DMS 273 treated with DMSO at 0.1 percent for 48 hours (cell line): ENCODE results near the gene RALBP1.

Source experiments
- DNase-seq: peaks from one replicate; lab custom pipeline; 2025; lab: John Stamatoyannopoulos, UW

RALBP1 gene

DNA sequence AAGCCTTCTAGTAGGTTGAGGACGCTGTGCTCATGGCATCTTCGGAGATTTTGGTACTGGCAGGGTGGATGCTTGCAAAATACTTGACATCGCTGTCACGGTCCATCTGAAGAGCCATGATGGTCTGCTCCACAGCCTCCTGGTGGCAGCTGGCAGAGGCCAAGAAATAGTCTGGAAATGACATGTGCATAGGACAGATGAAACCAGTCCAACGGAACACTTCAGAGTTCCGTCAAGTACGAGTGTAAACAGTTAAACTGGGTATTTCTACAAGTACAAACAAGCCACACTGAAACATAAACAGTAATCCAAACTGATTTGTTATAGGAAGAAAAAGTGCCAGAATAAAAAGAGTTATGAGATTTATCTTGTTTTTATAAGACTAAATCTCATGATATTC lies 72.5 kb downstream of the RALBP1 start:
- no peak for DNase-seq

DNA sequence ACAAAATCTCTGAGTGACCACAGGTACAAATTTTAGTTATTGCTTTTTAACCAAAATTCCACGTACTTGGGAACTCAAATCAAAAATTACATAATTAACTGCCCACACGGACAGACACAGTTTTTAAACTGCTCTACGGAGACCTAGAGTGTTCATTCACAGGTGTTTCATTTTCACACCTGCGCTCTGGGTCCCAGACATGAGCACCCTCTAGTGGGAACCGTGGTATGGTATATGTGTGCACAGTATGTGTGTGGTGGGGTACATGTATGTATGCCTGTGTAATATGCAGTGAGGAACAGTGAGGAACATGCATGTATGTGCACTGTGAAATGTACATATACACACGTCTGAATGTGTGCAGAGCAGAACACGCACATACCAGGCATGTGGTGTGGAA lies 74.1 kb downstream of the RALBP1 start:
- no peak for DNase-seq

DNA sequence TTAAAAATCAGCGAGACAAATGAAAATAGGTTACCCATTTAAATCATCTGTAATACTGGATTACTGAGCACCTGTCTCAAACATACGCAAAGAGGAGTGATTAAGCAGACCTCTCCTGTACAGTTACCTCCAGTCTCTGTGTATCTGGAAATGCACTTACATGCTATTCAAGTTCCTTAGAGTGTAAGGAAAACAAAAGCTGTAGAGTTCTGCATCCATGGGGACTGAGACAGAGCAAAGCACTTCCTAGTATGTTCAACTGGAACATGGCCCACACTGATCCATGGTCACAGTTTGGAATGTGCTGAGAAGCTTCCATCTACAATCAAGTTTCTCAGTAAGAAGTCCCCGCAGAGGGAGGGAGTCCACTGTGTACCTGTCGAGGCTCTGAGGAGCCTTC lies 75.1 kb downstream of the RALBP1 start:
- DNase-seq = no peak

DNA sequence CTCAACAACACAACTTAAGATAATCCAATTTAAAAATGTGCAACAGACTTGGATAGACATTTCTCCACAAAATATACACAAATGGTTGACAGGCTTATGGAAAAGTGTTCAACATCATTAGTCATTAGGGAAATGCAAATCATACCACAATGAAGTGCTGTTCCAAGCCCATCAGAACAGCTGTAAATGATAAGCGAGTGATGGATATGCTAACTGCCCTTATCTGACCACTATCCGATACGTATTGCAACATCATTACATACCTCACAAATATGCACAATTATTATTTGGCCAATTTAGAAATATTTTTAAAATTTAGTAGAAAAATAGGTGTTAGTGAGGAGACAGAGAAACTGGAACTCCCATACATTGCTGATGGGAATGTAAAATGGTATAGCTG lies 76.9 kb downstream of the RALBP1 start:
- no peak for DNase-seq

DNA sequence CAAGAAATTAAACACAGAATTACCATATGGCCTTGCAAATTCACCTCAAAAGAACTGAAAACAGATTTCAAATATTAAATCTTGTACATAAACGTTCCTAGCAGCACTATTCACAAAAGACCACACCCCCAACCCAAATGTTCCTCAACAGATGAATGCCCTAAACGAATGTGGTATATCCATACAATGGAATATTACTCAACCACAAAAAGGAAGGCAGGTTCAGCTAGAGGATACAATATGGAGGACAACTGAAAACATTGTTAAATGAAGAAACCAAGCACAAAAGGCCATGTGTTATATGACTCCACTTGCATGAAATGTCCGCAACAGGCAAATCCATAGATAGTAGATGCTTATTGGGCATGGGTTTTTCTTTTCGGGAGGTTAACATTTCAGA lies 77.3 kb downstream of the RALBP1 start:
- DNase-seq = no peak

DNA sequence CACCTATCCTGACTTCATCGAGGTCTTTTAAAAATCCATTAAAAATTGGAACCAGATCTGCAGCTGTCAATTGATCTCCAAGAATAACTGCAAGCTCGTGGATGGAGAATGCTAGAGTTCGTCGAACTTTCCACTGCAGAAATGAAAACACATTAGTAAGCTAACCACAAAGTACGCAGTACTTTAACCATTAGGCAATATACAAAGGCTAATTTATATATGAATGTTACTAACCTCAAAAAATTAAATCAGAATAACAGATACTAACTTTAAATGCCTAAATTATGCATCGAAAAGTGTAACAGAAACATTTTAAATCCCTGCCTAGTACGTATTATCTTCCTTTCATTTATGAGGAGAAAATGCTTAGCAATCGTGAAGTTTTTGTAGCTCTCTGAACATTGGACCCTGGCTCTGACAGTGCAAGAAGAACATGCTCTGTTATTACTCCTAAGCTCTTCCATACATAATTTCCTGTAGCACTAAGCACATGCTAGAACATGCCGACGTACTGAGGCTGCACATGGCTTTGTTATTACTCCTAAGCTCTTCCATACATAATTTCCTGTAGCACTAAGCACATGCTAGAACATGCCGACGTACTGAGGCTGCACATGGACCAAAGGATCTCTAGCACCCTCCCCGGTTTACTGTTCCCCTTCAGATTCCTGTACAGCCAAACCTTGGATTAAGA lies 82.1 kb downstream of the RALBP1 start:
- DNase-seq = no peak

DNA sequence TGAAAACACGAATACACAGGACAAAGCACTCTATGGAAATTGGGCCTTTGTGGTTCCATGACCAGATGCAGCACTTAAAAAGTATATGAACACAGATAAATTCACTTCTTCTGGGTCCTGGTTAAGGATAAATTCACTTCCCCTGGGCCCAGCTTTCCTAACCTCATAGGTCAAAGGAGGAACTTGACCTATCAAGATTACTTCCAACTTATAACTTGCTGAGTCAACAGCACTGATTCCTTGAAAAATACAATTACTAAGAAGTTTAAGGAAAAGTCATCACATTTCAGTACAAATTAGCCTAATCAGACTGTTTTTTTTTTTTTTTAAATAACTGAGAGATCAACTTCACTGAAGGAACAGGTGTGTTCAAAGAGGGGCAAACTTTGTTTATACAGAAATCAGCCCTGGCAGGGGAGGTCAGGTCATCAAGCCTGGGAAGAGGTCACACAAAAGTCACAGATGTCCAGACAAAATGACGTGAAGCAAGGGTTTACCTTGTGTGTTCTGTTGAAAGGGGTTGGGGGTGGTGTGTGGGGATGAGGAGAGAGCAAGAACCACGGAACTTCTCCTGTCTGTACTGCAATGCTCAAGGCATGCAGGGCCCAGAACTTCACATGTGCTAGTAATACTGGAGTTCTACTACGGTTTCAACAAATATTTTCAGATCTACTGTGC lies 83.2 kb downstream of the RALBP1 start:
- DNase-seq = no peak

DNA sequence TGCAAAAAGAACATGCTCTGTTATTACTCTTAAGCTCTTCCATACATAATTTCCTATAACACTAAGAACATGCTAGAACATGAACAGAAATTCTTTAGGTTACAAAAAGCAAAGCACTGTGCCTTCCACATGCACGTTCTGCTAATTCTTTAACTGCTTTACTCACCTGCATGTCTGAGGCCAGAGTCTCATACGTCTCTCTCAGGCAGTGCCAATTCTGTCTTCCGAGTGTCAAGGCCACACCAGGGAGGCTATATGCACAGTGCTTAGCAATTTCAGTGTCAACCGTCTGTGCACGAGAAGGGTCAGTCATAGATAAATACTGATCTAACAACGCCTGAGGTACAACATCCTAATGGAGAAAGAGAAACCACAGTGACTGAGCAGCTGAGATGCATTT lies 83.9 kb downstream of the RALBP1 start:
- DNase-seq = no peak

DNA sequence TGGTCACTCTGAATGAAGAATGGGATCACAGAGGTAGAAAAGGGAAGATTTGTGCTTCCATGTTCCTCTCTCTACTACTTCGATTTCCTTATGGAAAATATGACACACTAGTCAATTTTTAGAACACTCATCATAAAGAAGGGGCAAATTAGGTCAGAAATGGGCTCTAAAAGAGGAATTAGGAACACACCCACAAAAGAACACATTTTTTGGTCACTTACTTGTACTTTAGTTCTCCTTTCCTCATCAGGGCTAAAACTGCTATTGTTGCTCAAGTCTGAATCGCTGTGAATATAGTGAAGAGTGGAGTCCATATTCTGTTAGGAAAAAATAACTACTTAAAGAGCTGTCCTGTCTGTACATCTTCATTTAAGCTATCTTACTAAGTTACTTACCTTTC lies 86.4 kb downstream of the RALBP1 start:
- DNase-seq = no peak

DNA sequence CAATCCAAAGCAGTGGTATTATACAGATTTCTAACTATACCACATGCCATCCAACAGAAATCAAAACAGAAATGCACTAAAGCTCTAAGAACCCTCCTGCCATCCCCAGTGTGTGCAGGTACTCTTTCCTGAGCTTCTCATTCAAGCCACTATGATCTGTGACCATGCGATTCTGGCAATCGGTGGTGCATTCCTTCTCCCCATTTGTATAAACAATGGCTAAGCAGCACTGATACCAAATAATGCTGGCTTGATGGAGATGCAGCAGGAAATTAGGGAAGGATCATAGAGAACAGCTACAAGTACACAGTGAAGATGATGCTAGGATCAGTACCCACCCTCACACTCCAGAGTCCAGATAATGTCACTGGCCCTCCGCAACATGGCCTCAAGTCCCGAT lies 87.3 kb downstream of the RALBP1 start:
- DNase-seq = no peak

DNA sequence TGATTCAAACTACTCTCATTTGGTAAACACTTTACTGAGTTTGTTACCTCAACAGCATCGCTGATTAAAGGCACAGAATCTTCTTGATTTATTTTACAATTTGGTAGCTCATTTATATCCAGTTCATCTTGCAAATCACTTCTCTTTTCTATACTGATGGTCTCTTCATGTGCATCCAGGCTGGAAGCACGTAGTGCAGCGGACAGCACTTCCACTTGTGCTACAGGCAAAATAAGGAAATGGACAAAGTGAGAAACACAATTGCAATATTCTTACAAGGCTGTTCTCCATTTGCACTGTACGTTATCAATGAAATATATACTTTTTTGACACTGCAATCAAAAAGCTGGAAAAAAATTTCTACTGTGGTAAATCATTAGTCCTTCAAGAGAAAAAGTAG lies 88.0 kb downstream of the RALBP1 start:
- DNase-seq = no peak

DNA sequence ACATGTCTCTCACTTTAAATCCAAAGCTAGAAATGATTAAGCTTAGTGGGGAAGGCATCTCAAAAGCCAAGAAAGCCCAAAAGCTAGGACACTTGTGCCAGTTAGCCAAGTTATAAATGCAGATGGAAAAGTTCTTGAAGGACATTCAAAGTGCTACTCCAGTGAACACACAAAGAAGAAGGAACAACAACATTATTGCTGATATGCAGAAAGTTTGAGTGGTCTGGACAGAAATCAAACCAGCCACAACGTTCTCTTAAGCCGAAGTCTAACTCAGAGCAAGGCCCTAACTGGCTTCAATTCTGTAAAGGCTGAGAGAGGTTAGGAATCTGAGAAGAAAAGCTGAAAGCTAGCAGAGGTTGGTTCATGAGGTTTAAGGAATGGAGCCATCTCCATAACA lies 90.1 kb downstream of the RALBP1 start:
- no peak for DNase-seq

DNA sequence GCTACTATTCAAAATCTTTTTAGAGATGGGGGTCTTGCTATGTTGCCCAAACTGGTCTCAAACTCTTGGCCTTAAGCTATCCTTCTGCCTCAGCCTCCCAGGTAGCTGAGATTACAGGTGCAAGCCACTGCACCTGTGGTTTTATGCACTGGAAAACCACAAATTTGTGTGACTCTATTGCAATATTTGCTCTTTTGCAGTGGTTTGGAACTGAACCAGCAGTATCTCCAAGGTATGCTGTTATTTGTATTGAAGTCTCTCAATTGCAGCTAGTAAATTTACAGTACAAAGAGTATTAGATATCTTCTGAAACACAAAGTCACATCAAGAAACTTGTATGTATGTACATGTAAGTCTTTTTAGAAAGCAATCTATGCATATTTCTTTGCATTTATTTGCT lies 92.9 kb downstream of the RALBP1 start:
- no peak for DNase-seq

DNA sequence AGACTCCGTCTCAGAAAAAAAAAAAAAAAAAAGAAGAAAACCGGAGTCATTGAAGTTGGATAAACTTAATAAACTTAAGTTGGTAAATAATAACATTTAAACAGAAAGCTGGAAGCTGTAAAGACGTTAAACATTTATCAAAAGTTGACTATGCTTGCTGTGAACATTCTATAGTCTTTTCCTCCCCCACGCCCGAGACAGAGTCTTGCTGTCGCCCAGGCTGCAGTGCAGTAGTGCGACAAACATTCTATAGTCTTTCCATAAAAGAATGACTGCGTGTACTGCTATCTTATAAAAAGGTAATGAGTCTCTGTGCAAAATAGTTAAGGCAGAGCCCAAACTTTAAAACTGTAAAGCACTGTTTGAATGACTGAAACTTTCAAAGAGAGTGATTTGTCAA lies 93.9 kb downstream of the RALBP1 start:
- no peak for DNase-seq

DNA sequence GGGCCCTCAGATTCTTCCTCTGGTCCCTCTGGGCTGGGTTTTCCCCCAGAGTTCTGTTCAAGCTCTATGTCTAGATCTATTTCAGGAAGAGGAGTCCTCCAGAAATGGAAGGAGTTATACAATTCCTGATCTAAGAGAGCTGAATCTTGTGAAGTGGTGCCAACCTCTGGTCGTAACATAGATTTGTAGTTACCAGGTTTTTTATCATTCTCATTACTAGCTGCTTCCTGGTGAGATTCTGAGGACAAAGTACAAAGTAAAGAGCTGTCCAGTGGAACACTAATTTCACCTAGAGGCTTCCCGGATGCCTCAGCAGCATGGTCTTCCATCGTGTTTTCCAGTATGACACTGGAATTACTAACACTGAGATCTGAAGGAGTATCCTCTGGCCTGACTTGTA lies 94.9 kb downstream of the RALBP1 start:
- DNase-seq = no peak

DNA sequence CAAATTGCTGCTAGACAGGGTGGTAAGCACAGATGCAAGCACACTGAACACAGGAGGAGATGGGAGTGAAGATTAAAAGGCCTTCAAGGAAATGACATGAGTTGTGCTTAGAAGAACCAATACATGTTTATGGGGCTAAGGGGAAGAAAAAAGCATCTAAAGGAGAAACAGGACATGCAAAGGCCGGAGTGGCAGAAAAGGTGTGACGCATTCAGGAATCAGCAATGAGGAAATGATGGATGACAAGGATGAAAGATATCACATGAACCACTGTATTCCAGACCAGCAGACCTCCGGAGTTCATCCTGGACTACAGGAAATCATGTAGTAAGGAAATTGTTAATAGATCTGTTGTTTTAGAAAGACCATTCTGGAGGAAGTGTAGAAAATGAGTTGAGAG lies 96.2 kb downstream of the RALBP1 start:
- no peak for DNase-seq

DNA sequence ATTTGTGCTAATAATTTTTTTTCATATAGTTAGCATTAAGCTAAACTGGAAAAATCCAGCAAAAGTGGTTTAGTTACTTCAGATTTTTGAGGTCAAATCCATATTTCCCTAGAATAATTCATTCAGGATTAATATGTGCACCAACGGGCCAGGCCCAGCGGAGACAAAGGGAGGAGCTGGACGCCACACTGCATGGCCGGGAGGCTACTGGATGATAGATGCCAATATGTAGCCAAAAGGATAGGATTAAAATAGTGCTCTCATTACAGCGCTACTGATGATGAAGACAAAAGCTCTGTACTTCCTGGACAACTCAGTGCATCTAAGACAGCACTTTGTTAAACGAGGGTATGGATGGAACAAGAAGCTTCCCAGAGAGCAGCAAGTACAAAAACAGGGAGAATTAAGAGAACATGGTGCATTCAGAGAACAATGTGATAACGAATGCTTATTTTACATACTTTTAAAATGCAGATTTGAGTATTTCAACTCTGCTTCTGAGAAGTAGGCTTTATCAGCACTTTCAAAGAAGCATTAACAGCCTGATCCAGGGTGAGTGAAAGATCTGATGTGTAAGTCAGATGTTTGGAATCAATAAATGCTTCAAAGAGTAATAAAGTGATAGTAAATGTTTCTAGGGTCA lies 99.3 kb downstream of the RALBP1 start:
- DNase-seq = no peak

DNA sequence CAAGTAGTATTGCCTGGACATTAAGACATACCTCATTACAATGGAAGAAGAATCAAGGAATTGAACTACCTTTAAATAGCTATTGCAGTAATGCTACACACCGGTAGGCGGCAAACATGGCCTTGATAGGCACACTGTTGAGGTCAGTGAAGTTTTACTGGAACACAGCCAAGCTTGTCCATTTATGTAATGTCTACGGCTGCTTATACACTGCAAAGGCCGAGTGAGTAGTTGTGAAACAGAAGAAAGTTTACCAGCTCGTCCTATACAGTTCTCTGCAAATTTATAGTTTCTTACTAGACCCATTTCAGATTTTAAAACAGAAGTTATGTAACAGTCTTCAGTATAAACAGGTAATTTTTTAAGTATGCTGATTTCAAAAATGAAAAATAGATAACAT lies 100.2 kb downstream of the RALBP1 start:
- DNase-seq = no peak

DNA sequence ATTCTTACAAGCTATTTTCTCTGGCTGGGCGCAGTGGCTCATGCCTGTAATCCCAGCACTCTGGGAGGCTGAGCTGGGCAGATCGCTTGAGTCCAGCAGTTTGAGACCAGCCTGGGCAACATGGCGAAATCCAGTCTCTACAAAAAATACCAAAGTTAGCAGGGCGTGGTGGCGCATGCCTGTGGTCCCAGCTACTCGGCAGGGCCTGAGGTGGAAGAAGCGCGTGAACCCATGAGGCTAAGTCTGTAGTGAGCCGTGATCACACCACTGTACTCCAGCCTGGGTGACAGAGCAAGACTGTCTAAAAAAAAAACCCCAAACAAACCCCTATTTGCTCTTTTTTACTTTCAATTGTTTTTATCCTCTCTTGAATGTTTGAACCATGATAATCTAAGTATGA lies 102.0 kb downstream of the RALBP1 start:
- DNase-seq = no peak

DNA sequence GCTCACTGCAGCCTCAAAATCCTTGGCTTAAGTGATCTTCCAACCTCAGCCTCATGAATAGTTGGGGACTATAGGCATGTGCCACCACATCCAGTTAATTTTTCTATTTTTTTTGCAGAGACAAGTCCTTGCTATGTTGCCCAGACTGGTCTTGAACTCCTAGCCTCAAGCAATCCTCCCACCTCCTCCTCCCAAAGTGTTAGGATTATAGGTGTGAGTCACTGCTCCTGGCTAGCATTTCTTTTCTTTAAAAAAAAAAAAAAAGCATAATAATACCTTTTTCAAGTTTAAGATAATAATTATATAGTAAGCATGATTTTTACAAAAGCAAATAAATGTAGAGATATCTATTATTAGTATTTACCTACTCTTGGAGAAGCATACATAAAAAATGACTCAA lies 103.0 kb downstream of the RALBP1 start:
- no peak for DNase-seq

DNA sequence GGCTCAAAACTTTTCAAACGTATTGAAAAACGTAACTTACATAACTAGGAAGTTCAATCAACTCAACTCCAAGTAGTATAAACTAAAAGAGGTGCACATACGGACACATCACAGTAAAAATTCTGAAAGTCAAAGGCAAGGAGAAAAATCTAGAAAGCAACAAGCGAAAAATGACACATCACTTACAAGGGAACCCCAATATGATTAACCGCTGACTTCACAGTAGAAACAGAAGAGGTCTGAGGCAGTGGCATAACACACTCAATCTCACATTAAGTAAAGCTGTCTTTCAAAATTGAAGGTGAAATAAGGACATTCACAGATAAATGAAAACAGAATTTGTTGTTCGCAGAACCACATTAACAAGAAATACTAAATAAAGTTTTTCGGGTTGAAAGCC lies 106.4 kb downstream of the RALBP1 start:
- DNase-seq = no peak

DNA sequence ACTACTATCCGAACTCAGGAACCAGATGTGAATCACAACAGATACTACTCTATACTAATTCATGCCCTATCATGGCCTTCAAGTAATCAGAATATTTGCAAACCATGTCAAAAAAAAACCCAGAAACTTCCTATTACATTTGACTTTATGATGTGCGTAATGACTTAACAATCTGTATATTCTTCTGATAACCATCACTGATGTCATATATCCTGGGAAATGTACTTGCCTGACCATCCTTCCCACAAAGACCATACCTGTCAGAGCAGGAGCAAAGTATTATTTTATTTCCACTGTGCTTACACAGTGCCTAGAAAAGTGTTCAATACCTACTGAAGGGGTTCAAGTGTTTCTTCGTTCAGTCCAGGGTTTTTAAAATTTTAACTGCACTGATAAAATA lies 111.5 kb downstream of the RALBP1 start:
- DNase-seq = no peak
